ENCODE data around the gene TFEB. TPM values are rescaled to one million over a fixed set of nuclear protein-coding genes. Genes with fewer than 3 reads are reported as not detected.

Gene TFEB
- total RNA-seq, 2 donors from 2014 or later: 4.9 to 10.1 TPM

GRCh38 chr6:41748542-41748941 lies 13.1 kb upstream of the TFEB start:
- H3K36me3 ChIP-seq (replicated peaks in 1 of 2; ENCODE audit: insufficient read depth in 1 of 2, low read depth in 2 of 2): no peaks in the 10 kb centered on the region
- no peaks in the 10 kb centered on the region for H3K9me3 ChIP-seq
- TF ChIP-seq CTCF (IDR thresholded peaks at IDR 0.05) (no peak), POLR2A (IDR thresholded peaks at IDR 0.05) (no peak)
- DNase-seq (peak in 1 of 4 donors; percentile 46), ATAC-seq (peak; percentile 47)
- H3K27ac ChIP-seq: no peak overlapping the region
- no peak overlapping the region for H3K4me3 ChIP-seq
- intact Hi-C loops (cut with DNase I): no loop called here
- H3K27me3 ChIP-seq: no peaks in the 10 kb centered on the region
- H3K4me1 ChIP-seq: peaks cover 11% of the 10 kb centered on the region
- WGBS, 2 donors: 18 to 20% methylated on average over 3 of the region's 3 CpGs

- Histone ChIP-seq H3K27ac (no peak overlapping the region), H3K27me3 (no peaks in the 10 kb centered on the region), H3K4me1 (peaks cover 11% of the 10 kb centered on the region), H3K36me3 (replicated peaks in 1 of 2; ENCODE audit: insufficient read depth in 1 of 2, low read depth in 2 of 2) (no peaks in the 10 kb centered on the region), H3K4me3 (no peak overlapping the region), H3K9me3 (no peaks in the 10 kb centered on the region)
- intact Hi-C loops (cut with DNase I): no loop called here
- WGBS, 2 donors: 77 to 86% methylated on average over 6 of the region's 6 CpGs
- DNase-seq (no peak), ATAC-seq (no peak)
- TF ChIP-seq CTCF (IDR thresholded peaks at IDR 0.05): no peak
Measured at GRCh38 chr6:41748102-41748477, 12.7 kb upstream of the TFEB start.

GRCh38 chr6:41747256-41748101 lies 12.1 kb upstream of the TFEB start, which contains the start of gene PGC:
PGC (minus strand) TSS chr6:41747397; CDS start chr6:41747334, 63 bp downstream.
- Histone ChIP-seq H3K4me1 (peaks cover 11% of the 10 kb centered on the region), H3K27me3 (no peaks in the 10 kb centered on the region), H3K36me3 (replicated peaks in 1 of 2; ENCODE audit: insufficient read depth in 1 of 2, low read depth in 2 of 2) (no peaks in the 10 kb centered on the region), H3K27ac (no peak within 1 kb of the TSS), H3K4me3 (no peak within 1 kb of the TSS), H3K9me3 (no peaks in the 10 kb centered on the region)
- intact Hi-C loops (cut with DNase I): no loop called here
- no peak for TF ChIP-seq POLR2A (IDR thresholded peaks at IDR 0.05)
- no peak for TF ChIP-seq CTCF (IDR thresholded peaks at IDR 0.05)
- 61 to 66% methylated on average over 15 of the region's 15 CpGs for WGBS, 2 donors
- ATAC-seq (no peak), DNase-seq (peak in 1 of 4 donors; percentile 12)

GRCh38 chr6:41746107-41746506 lies 10.7 kb upstream of the TFEB start:
- no peak for DNase-seq
- no peak for TF ChIP-seq POLR2A (IDR thresholded peaks at IDR 0.05)
- TF ChIP-seq CTCF (IDR thresholded peaks at IDR 0.05): no peak
- intact Hi-C loops (cut with DNase I): no loop called here
- H3K27ac ChIP-seq: no peak overlapping the region
- no peaks in the 10 kb centered on the region for H3K36me3 ChIP-seq (replicated peaks in 1 of 2; ENCODE audit: insufficient read depth in 1 of 2, low read depth in 2 of 2)
- peaks cover 11% of the 10 kb centered on the region for H3K4me1 ChIP-seq
- no peak for ATAC-seq
- no peak overlapping the region for H3K4me3 ChIP-seq
- H3K9me3 ChIP-seq: no peaks in the 10 kb centered on the region
- 91 to 93% methylated on average over 10 of the region's 10 CpGs for WGBS, 2 donors
- no peaks in the 10 kb centered on the region for H3K27me3 ChIP-seq
